HG02885 (cell line): ENCODE data around the gene COL5A3.

ENCODE experiments used
- ATAC-seq: cut with Tn5 transposase; IDR thresholded peaks from one replicate; pipeline ENCODE4 v1.9.1; 2021; ENCODE audit warnings: mild to moderate bottlenecking; ENCODE audit not compliant: unreplicated experiment, poor library complexity

Gene COL5A3

DNA sequence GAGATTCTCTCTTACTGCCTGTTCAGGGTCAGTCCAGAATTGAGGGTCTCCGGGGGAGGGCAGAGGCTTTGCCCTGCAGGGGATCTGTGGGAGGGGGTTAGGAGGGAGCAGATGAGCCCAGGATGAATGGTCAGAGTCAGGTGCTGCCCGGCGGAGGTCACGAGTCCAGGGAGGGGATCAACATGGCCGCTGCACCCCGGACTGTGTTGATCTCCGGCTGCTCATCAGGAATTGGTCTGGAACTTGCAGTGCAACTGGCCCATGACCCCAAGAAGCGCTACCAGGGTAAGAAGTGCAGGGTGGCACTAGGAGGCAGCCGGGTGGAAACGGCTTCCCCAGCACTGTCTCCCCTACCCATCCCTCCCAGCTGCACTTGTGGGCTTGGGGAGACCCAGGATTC is 3.0 kb upstream of the COL5A3 start, which contains the start of gene RDH8:
Gene RDH8, plus strand, starts transcription at position 168 of the 400 bp plus-strand sequence. Its CDS starts 15 bp downstream, at position 183.
- no peak for ATAC-seq

DNA sequence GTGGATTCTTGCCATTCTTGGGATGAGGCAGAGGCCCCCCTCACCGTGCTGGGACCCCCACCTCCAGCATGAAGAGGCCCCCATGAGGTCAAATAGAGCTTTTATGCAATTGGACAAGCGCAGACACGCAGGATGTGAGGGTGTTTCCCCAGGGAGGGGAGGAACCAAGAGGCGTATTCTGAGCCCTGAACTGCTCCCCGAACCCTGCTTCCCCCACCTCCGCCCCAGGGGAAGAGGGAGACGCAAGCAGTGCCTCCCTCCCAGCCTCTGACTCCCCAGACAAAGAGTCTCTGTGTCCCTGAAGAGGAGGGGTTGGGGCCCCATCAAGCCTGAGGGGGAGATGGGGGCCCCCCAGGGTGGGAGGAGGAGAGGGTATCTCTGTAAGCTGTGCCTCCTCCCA is 1.7 kb upstream of the COL5A3 start:
- ATAC-seq = no peak

GRCh38 chr19:10010939-10011338 is 635 bp upstream of the COL5A3 start:
- no peak for ATAC-seq

- ATAC-seq = no peak
Observed at GRCh38 chr19:10009714-10010224, 535 bp downstream of the COL5A3 start.

GRCh38 chr19:10008184-10008765 is 2.0 kb downstream of the COL5A3 start:
- ATAC-seq = no peak

DNA sequence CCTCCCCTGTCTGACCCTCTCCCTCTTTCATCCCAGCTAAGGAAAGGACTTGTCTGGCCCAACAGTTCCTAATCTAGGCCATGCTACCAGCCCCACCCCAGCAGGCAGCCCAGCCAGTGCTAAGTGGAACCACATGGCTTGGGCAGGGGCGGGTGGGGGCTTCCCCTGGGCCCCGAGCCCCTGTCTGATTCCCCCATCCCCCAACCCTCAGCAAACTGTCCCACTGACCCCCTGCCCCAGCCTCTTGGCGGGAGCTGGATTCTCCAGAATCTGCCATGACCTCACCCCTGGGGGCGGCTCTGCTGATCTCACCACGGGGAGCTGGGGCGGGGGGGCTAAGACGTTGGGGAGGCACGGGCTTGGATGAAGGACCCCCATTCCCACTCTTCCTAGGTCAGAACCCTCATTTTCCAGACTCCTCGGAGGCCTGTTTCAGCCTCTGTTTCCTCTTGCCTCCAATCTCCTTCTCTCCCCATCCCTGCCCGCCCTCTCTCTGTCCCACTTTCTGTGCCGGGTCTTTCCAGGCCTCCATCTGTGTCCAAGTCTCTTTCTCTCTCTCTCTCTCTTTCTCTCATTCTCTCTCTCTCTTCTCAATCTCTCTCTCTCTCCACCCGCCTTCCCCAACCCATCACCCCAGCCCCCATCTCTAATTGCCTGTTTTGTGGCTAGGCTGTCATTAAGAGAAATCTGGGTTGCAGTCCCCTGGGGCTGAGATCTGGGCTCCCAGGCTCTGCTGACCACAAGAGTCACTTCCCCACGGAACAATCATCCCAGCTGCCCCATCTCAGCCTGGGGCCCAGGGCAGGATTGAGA is 2.7 kb downstream of the COL5A3 start:
- ATAC-seq = no peak

- ATAC-seq = no peak
Observed at GRCh38 chr19:10006752-10007323, 3.5 kb downstream of the COL5A3 start.

GRCh38 chr19:10006335-10006708 is 4.0 kb downstream of the COL5A3 start:
- ATAC-seq = no peak

DNA sequence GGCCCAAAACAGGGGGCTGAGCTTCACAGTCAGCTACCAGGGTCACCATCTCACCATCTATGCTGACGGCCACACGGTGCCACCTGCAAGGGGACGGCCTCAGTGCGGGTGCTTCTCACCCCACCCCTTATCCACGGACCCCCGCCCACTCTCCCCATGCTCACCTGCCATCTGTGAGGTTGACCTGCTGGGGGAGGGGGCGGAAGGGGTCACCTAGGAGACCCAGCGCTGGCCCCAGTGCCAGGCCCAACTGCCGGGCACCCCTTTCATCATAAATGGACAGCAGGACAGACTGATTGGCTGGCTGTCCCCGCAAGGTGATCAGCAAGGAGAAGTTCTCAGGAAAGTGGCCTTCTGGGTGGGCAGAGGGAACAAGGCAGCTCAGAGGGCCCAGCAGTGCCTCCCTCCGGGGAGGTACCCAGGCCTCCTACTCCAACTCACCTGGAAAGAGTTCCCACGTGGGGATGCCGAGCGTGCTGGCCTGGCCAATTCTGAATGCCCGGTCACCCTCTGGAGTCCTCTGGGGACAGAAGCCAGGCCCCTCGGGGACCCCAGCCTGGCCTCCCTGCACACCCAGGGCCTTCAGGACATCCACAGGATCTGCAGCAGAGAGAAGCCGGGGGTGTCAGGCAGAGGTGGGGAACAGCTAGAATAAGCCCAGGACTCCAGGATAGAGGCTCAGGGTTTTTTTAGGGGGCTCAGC is 4.5 kb downstream of the COL5A3 start:
- ATAC-seq = no peak

GRCh38 chr19:10004617-10005016 is 5.7 kb downstream of the COL5A3 start:
- ATAC-seq = no peak

GRCh38 chr19:10003271-10003670 is 7.0 kb downstream of the COL5A3 start:
- ATAC-seq = no peak

GRCh38 chr19:10001899-10002298 is 8.4 kb downstream of the COL5A3 start:
- no peak for ATAC-seq

- ATAC-seq = no peak
Observed at GRCh38 chr19:10000171-10000826, 10.0 kb downstream of the COL5A3 start.

DNA sequence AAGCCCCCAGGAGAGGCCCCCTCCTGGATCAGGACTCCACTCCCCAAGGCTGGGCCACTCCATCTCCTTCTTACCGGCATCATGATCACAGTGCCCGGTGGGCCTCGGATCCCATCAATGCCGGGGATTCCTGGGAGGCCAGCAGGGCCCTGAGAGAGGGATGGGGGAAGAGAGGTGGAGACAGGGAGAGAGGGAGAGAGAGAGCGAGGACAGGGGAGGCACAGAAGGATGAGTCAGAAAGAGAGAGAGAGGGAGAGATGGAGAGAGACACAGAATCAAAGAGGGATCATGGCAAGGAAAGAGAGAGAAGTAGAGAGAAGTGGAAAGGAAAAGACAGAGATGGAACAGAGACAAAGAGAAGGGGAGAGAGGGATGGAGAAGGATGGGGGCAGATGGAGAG is 13.8 kb downstream of the COL5A3 start:
- ATAC-seq = no peak

- ATAC-seq = no peak
Observed at GRCh38 chr19:9995999-9996398, 14.3 kb downstream of the COL5A3 start.

DNA sequence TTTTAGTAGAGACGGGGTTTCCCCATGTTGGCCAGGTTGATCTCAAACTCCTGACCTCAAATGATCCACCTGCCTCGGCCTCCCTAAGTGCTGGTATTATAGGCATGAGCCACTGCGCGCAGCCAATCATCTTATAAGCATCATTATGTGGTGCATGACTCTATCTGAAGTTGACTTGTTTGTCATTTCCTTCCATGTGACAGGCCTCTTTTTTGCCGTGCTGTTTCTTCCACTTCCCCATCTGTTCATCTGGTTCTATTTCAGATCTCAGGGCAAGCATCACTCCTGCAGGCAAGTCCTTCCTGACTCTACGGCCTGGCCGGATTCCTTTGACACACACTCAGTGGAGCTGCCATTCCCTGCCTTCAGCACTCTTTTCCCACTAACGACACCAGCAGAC is 15.2 kb downstream of the COL5A3 start:
- ATAC-seq = no peak

DNA sequence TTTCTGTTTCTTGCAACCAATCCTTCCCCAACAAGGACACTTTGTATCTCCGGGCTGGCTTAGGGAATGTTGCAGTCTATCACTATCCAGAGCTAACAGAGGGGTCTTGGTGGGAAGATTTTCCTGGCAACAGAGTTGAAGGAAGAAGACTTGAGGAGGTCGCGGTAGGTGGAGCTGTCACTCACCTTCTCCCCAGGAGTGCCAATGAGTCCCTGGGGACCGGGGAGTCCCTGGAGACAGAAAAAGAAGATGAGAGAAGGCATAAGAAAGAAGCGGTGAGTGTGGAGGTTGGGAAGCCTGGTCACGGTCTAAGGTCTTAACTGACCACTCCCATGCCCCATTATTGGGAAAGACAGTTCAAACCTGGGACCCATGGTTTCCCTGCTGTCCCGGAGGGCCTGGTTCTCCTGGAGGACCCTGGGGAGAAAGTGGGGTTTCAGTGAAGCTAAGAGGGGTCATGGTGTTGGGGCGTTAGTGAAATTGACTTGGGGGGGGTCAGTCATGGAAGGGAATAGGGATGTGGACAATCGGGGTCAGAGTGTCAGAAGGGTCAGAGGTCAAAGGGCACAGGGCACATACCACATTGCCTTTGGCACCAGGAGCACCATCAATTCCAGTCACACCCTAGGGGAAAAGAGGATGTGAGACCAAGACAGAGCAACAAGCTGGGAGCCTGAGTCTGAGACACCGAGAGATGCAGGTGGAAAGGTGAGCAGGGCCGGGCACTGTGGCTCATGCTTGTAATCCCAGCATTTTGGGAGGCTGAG is 18.7 kb downstream of the COL5A3 start:
- ATAC-seq = no peak

GRCh38 chr19:9989504-9989903 is 20.8 kb downstream of the COL5A3 start:
- ATAC-seq = no peak

DNA sequence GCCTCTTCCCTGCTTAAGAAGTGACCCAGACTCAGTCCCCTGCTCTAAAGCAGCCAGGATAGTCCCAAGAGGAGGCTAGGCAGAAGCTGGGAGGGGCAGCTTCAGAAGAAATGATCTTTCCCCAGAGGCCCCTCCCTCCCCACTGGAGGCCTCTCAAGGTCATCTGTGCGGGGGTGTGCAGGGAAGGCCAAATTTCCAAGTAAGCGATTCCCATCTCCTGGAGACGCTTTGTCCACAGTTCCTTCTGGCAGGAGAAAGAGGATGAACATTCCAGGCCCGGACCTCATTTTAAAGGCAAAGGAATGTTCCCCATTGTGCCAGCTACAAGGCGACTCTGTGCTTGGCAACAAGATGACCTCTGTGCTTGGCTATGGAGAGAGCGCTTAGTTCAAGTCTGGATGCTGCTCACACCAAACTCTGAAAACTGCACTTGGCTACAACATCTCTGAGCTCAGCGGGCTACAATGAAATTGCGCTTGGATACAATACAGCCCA is 23.5 kb downstream of the COL5A3 start:
- ATAC-seq = no peak
